Pancreas (tissue), 10 donors: ENCODE data around the gene DHCR24. TPM values are rescaled to one million over a fixed set of nuclear protein-coding genes. Genes with fewer than 3 reads are reported as not detected.

ENCODE experiments used
- ATAC-seq, 4 donors: fragments of 200-7000 bp; cut with Tn5 transposase; one replicate each; pipeline versions ENCODE4 v1.8.0 to v1.9.1; 2020; ENCODE audit warnings: mild to moderate bottlenecking in 4 of 4, moderate library complexity in 4 of 4
- DNase-seq, 6 donors: peaks; one replicate each; pipeline ENCODE4 v3.0.0-alpha.2; 2020
- FAIRE-seq: peaks from 2 replicates; lab custom pipeline; 2012; peaks lifted over from hg19 to GRCh38; lab: Jason Lieb, UNC
- H3K27ac ChIP-seq, 4 donors: fragments of 200-600 bp; sonication (generic); 1 replicate in 3 of 4; 2 replicates in 1 of 4; pipeline versions ENCODE4 v1.5.0 to v1.8.0; 2020
- H3K27me3 ChIP-seq, 4 donors: fragments of 200-600 bp; one replicate each; pipeline ENCODE4 v1.8.0; 2021
- H3K36me3 ChIP-seq, 3 donors: fragments of 200-600 bp; sonication (generic) in 1 of 3; one replicate each; pipeline versions ENCODE4 v1.5.0 to v1.8.0; 2020 to 2021
- H3K4me1 ChIP-seq, 3 donors: fragments of 200-600 bp; one replicate each; pipeline ENCODE4 v1.8.0; 2021
- H3K4me3 ChIP-seq, 4 donors: fragments of 200-600 bp; sonication (generic) in 2 of 4; one replicate each; pipeline versions ENCODE4 v1.5.0 to v1.8.0; 2020 to 2021
- H3K9me3 ChIP-seq, 4 donors: fragments of 200-600 bp; one replicate each; pipeline ENCODE4 v1.8.0; 2021
- CTCF ChIP-seq, 4 donors: fragments of 200-600 bp; sonication (generic) in 3 of 4; IDR thresholded peaks; one replicate each; pipeline versions ENCODE4 v1.5.0 to v1.8.0; 2021; ENCODE audit warnings: antibody characterized with exemption in 4 of 4
- WGBS, 2 donors: extraction: QIAGEN DNeasy Blood & Tissue Kit; methylation state at CpG; one replicate each; pipeline ENCODE4 v1.1.7; 2013; 5-methylcytosine and 5-hydroxymethylcytosine counted together
- intact Hi-C, 3 donors: fragments of 100-400 bp; cut with DNase I; formaldehyde crosslinking; loops; one replicate each; pipeline versions ENCODE4 v1.11.1 to v1.14.2; 2022
- polyA plus RNA-seq, 2 donors: library from polyadenylated mRNA; stranded (reverse); fragments of 200-250 nt; gene quantifications; one replicate each; pipeline ENCODE4 v1.2.3, GENCODE V29; 2013
- total RNA-seq, 6 donors: library from RNA; stranded (reverse); fragmentation: NEBNext Ultra II Directional in 4 of 6; extraction: Animal tissue kit (Norgen Biotek cat#: 25700) in 4 of 6; gene quantifications; one replicate each; pipeline versions ENCODE4 v1.2.1 to v1.2.4, GENCODE V29; 2021 to 2023
- donor health status: healthy with polysubstance abuse.
- donor health status: DM: no; HTN: no; CAD: no; lungs with moderate emphysema.
- donor health status: DM: no; HTN: no; CAD: no.
- donor health status: control.
- donor health status: control.
- donor health status: Bipolar disorder and iron deficiency.
- donor health status: DM: yes; HTN: yes; CAD: no.
- donor health status: DM: no; HTN: no; CAD: no.
- donor health status: DM: no; HTN: no; CAD: no.
- donor health status: DM: yes; HTN: yes; CAD: no.

Gene DHCR24
- total and polyA plus RNA-seq, 8 donors = 10.6 to 64.7 (median 23.6) TPM

- no peak overlapping the region for H3K4me3 ChIP-seq
- TF ChIP-seq CTCF (IDR thresholded peaks at IDR 0.05) = no peak
- no peak overlapping the region for H3K27ac ChIP-seq
- H3K36me3 ChIP-seq = no peaks in the 10 kb centered on the region
- ATAC-seq (no peak), FAIRE-seq (no peak), DNase-seq (no peak)
- H3K27me3 ChIP-seq = no peaks in the 10 kb centered on the region
- WGBS, 2 donors = 90 to 92% methylated on average over 10 of the region's 10 CpGs
- no peaks in the 10 kb centered on the region for H3K9me3 ChIP-seq
- intact Hi-C loops = no loop called here
- H3K4me1 ChIP-seq = no peaks in the 10 kb centered on the region
These were observed 44.6 kb downstream of the DHCR24 start for GRCh38 chr1:54842206-54842915.

GRCh38 chr1:54839824-54840223 lies 47.2 kb downstream of the DHCR24 start:
- Histone ChIP-seq H3K4me3 (no peak overlapping the region), H3K27ac (no peak overlapping the region), H3K9me3 (no peaks in the 10 kb centered on the region), H3K4me1 (no peaks in the 10 kb centered on the region), H3K27me3 (no peaks in the 10 kb centered on the region), H3K36me3 (no peaks in the 10 kb centered on the region)
- WGBS, 2 donors = 71 to 89% methylated on average over 2 of the region's 2 CpGs
- TF ChIP-seq CTCF (IDR thresholded peaks at IDR 0.05) = no peak
- no peak for DNase-seq
- ATAC-seq = no peak
- intact Hi-C loops = no loop called here
- FAIRE-seq = no peak

GRCh38 chr1:54838565-54839180 lies 48.3 kb downstream of the DHCR24 start:
- no peaks in the 10 kb centered on the region for H3K27me3 ChIP-seq
- DNase-seq = no peak
- H3K4me1 ChIP-seq = no peaks in the 10 kb centered on the region
- no peak for ATAC-seq
- H3K9me3 ChIP-seq = no peaks in the 10 kb centered on the region
- WGBS, 2 donors = 87 to 95% methylated on average over 5 of the region's 5 CpGs
- no peak overlapping the region for H3K27ac ChIP-seq
- no peak for TF ChIP-seq CTCF (IDR thresholded peaks at IDR 0.05)
- no peaks in the 10 kb centered on the region for H3K36me3 ChIP-seq
- no peak overlapping the region for H3K4me3 ChIP-seq
- intact Hi-C loops = no loop called here
- FAIRE-seq = no peak

- no peak for TF ChIP-seq CTCF (IDR thresholded peaks at IDR 0.05)
- no peak overlapping the region for H3K4me3 ChIP-seq
These were observed 49.8 kb downstream of the DHCR24 start for GRCh38 chr1:54837002-54837853.

More at GRCh38 chr1:54837002-54837853, 49.8 kb downstream of the DHCR24 start:
- H3K27me3 ChIP-seq = no peaks in the 10 kb centered on the region
- 77 to 80% methylated on average over 6 of the region's 6 CpGs for WGBS, 2 donors
- intact Hi-C loops = no loop called here
- ATAC-seq (no peak), DNase-seq (no peak), FAIRE-seq (no peak)
- no peak overlapping the region for H3K27ac ChIP-seq
- H3K36me3 ChIP-seq = no peaks in the 10 kb centered on the region
- H3K4me1 ChIP-seq = no peaks in the 10 kb centered on the region
- H3K9me3 ChIP-seq = no peaks in the 10 kb centered on the region
